ENCODE data around the gene IL19. TPM values are rescaled to one million over a fixed set of nuclear protein-coding genes. Genes with fewer than 3 reads are reported as not detected.

The IL19 gene
- total and polyA plus RNA-seq, 12 donors = not detected

- Histone ChIP-seq H3K27ac (peak overlapping the region in 1 of 5 donors; percentile 10), H3K4me3 (no peak overlapping the region), H3K36me3 (replicated peaks in 1 of 2) (peaks cover 0 to 62% of the 10 kb centered on the region in 2 donors), H3K9me3 (replicated peaks in 1 of 3) (no peaks in the 10 kb centered on the region), H3K4me1 (replicated peaks in 1 of 2) (peaks cover 7 to 14% of the 10 kb centered on the region in 2 donors), H3K27me3 (no peaks in the 10 kb centered on the region)
- DNase-seq = no peak
- intact Hi-C loops (cut with DNase I) = loop anchor here (5.0 to 10.0 kb wide), 3 partner anchors 72 to 180 kb away; no protein-coding TSS in a partner anchor
- WGBS, 4 donors = 87 to 89% (median 88%) methylated on average over 11 of the region's 11 CpGs
- TF ChIP-seq CTCF (IDR thresholded peaks at IDR 0.05) (no peak), POLR2A (IDR thresholded peaks at IDR 0.05) (no peak)
Measured at GRCh38 chr1:206732508-206732907, 38.1 kb upstream of the IL19 start.

DNA sequence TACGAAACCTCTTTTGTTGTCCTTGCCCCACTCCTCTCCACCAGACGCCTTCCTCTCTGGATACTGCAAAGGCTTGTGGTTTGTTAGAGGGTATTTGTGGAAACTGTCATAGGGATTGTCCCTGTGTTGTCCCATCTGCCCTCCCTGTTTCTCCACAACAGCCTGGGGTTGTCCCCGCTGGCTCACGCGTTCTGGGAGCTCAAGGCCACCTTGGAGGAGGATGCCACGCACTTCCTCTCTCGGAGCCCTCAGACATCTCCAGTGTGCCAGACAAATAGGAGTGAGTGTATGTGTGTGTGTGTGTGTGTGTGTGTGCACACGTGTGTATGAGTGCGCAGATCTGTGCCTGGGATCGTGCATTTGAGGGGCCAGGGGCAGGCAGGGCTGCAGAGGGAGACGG is 37.6 kb upstream of the IL19 start:
- peaks cover 0 to 62% of the 10 kb centered on the region in 2 donors for H3K36me3 ChIP-seq (replicated peaks in 1 of 2)
- DNase-seq = peak in 6 of 7 donors; percentile 60 to 77 (median 70)
- no peaks in the 10 kb centered on the region for H3K27me3 ChIP-seq
- TF ChIP-seq CTCF (IDR thresholded peaks at IDR 0.05) = no peak
- no peak for TF ChIP-seq POLR2A (IDR thresholded peaks at IDR 0.05)
- 50 to 70% (median 58%) methylated on average over 6 to 11 of the region's 11 CpGs for WGBS, 4 donors
- no peak overlapping the region for H3K4me3 ChIP-seq
- intact Hi-C loops (cut with DNase I) = loop anchor here (5.0 to 10.0 kb wide), 3 partner anchors 72 to 179 kb away; no protein-coding TSS in a partner anchor
- H3K9me3 ChIP-seq (replicated peaks in 1 of 3) = no peaks in the 10 kb centered on the region
- peak overlapping the region in 2 of 5 donors; percentile 19 to 41 for H3K27ac ChIP-seq
- H3K4me1 ChIP-seq (replicated peaks in 1 of 2) = peaks cover 7 to 14% of the 10 kb centered on the region in 2 donors

DNA sequence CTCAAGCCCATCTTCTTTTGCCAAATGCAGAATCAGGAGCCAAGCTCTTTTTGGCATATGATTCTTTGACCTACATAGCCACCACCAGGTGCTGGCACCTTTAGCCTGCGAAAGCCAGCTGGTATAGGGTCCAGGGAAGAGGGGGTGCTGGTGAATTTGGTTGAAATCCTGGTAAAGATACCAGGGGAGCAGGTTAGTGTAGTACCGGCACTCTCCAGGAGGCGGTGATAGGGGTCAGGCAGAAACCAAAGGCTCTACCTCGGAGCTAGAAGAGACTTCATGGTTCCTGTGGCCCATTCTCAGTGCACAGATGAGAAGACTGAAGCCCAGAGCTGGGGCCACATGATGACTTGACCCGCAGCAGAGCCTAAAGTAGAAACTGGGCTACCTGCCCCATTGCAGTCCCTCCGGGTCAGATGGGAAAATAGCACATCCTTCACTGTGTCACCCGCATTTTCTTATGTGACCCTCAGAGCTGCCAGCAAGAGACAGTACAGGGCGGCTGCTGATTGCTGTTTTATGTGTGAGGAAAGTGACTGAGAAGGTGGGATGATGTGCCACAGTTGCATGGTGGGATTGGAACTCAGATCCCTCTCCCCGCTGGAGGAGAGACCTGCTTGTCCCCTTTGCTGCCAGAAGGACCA is 36.0 kb upstream of the IL19 start:
- intact Hi-C loops (cut with DNase I) = loop anchor here (5.0 to 10.0 kb wide), 3 partner anchors 70 to 178 kb away; no protein-coding TSS in a partner anchor

More for the DNA sequence above, 36.0 kb upstream of the IL19 start:
- 73 to 87% (median 81%) methylated on average over 6 to 9 of the region's 9 CpGs for WGBS, 4 donors
- H3K9me3 ChIP-seq (replicated peaks in 1 of 3) = no peaks in the 10 kb centered on the region
- H3K4me3 ChIP-seq = no peak overlapping the region
- H3K4me1 ChIP-seq (replicated peaks in 1 of 2) = peaks cover 7 to 14% of the 10 kb centered on the region in 2 donors
- peak in 4 of 7 donors; percentile 46 to 84 (median 69) for DNase-seq
- no peaks in the 10 kb centered on the region for H3K27me3 ChIP-seq
- H3K27ac ChIP-seq = peak overlapping the region in 1 of 5 donors; percentile 1
- TF ChIP-seq POLR2A (IDR thresholded peaks at IDR 0.05) (no peak), CTCF (IDR thresholded peaks at IDR 0.05) (peak; percentile 60 to 72 (median 66))
- peaks cover 0 to 55% of the 10 kb centered on the region in 2 donors for H3K36me3 ChIP-seq (replicated peaks in 1 of 2)
